ENCODE results near the gene CCDC92. TPM values are rescaled to one million over a fixed set of nuclear protein-coding genes. Genes with fewer than 3 reads are reported as not detected.

The CCDC92 gene
- total RNA-seq, 1 donor from 2014 or later: 38.9 TPM

DNA sequence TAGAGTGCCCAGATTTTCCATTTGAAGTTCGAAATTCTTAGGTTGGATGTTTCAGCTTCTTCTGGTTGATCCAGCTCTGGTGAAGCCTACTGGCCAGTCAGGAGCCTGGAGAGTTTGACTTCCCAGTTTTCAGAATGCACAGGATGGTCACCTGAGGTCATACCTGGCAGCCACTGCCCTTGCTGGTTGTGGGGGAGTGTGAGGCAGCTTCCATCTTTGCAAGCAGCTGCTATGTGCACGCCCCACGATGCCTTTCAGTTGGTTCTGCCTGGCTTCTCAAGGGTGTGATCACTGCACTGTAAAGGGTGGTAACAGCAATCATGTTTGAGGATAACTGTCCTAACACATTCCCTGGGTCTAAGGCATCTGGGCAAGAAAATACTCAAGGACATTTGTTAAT is 15.4 kb downstream of the CCDC92 start:
- H3K79me2 ChIP-seq (ENCODE audit: insufficient read depth, low read length): peaks cover 6% of the 10 kb centered on the region
- no peaks in the 10 kb centered on the region for H3K36me3 ChIP-seq (ENCODE audit: insufficient read depth, low read length)
- no peaks in the 10 kb centered on the region for H3K9me3 ChIP-seq (ENCODE audit: insufficient read depth, low read depth, low read length)
- H3K27ac Mint-ChIP-seq (ENCODE audit: unreplicated experiment): no peak overlapping the region
- peaks cover 7% of the 10 kb centered on the region for H3K4me1 ChIP-seq (ENCODE audit: insufficient read depth, low read length)
- H3K4me2 ChIP-seq (ENCODE audit: low read length): no peak overlapping the region
- no peak overlapping the region for H3K4me3 ChIP-seq (ENCODE audit: insufficient read depth, low read depth, low read length)
- no peak overlapping the region for H3K27ac ChIP-seq (ENCODE audit: low read depth, low read length)
- no peak for TF ChIP-seq EZH2 (IDR thresholded peaks at IDR 0.05; ENCODE audit: insufficient read depth, low read length)
- TF ChIP-seq, protein P1, sequence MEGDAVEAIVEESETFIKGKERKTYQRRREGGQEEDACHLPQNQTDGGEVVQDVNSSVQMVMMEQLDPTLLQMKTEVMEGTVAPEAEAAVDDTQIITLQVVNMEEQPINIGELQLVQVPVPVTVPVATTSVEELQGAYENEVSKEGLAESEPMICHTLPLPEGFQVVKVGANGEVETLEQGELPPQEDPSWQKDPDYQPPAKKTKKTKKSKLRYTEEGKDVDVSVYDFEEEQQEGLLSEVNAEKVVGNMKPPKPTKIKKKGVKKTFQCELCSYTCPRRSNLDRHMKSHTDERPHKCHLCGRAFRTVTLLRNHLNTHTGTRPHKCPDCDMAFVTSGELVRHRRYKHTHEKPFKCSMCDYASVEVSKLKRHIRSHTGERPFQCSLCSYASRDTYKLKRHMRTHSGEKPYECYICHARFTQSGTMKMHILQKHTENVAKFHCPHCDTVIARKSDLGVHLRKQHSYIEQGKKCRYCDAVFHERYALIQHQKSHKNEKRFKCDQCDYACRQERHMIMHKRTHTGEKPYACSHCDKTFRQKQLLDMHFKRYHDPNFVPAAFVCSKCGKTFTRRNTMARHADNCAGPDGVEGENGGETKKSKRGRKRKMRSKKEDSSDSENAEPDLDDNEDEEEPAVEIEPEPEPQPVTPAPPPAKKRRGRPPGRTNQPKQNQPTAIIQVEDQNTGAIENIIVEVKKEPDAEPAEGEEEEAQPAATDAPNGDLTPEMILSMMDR (IDR thresholded peaks at IDR 0.05; ENCODE audit: insufficient read depth, low read depth, low read length): no peak
- peaks cover 7% of the 10 kb centered on the region for H3K36me3 Mint-ChIP-seq (ENCODE audit: low read depth, unreplicated experiment)
- no peaks in the 10 kb centered on the region for H3K27me3 Mint-ChIP-seq (ENCODE audit: low read depth, unreplicated experiment)
- no peak overlapping the region for H2AFZ ChIP-seq (ENCODE audit: low read depth, low read length)
- no peaks in the 10 kb centered on the region for H3K4me1 Mint-ChIP-seq (ENCODE audit: low read depth, unreplicated experiment)
- DNase-seq (ENCODE audit: low read depth) (no peak), FAIRE-seq (no peak)
- H4K20me1 ChIP-seq (ENCODE audit: insufficient read depth, low read length): peaks cover 41% of the 10 kb centered on the region
- no peak overlapping the region for H3K9ac ChIP-seq (ENCODE audit: low read length)
- no peaks in the 10 kb centered on the region for H3K9me3 Mint-ChIP-seq (ENCODE audit: unreplicated experiment)
- no peaks in the 10 kb centered on the region for H3K27me3 ChIP-seq (ENCODE audit: insufficient read depth, low read length)
- H3K4me3 Mint-ChIP-seq (ENCODE audit: unreplicated experiment): no peak overlapping the region

DNA sequence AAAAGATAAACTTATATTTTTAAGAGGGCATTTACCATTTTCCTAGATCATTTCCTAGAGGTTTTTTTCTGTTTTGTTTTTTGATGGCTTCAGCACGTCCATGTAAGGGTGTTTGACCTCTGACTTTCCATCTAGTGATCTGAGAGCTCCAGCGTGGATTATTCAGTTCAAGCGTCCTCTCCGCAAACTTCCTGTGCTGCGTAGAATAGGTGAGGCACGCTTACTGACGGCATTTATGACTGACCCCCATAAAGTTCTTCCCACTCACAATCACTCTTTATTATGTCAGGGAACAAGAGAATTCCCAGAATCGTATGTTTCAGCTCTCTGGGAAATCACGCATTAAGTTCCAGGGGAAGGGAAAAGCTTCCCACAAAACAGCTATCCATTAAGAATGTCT is 16.4 kb downstream of the CCDC92 start:
- DNase-seq (ENCODE audit: low read depth) (no peak), FAIRE-seq (no peak)
- Mint-ChIP-seq H3K27me3 (ENCODE audit: low read depth, unreplicated experiment) (no peaks in the 10 kb centered on the region), H3K9me3 (ENCODE audit: unreplicated experiment) (no peaks in the 10 kb centered on the region), H3K4me3 (ENCODE audit: unreplicated experiment) (no peak overlapping the region), H3K36me3 (ENCODE audit: low read depth, unreplicated experiment) (peaks cover 11% of the 10 kb centered on the region), H3K4me1 (ENCODE audit: low read depth, unreplicated experiment) (no peaks in the 10 kb centered on the region), H3K27ac (ENCODE audit: unreplicated experiment) (no peak overlapping the region)
- Histone ChIP-seq H3K4me3 (ENCODE audit: insufficient read depth, low read depth, low read length) (no peak overlapping the region), H4K20me1 (ENCODE audit: insufficient read depth, low read length) (peaks cover 40% of the 10 kb centered on the region), H3K9me3 (ENCODE audit: insufficient read depth, low read depth, low read length) (no peaks in the 10 kb centered on the region), H2AFZ (ENCODE audit: low read depth, low read length) (no peak overlapping the region), H3K27me3 (ENCODE audit: insufficient read depth, low read length) (no peaks in the 10 kb centered on the region), H3K27ac (ENCODE audit: low read depth, low read length) (no peak overlapping the region), H3K4me2 (ENCODE audit: low read length) (no peak overlapping the region), H3K79me2 (ENCODE audit: insufficient read depth, low read length) (peaks cover 6% of the 10 kb centered on the region), H3K9ac (ENCODE audit: low read length) (no peak overlapping the region), H3K36me3 (ENCODE audit: insufficient read depth, low read length) (no peaks in the 10 kb centered on the region), H3K4me1 (ENCODE audit: insufficient read depth, low read length) (peaks cover 13% of the 10 kb centered on the region)
- TF ChIP-seq, protein P1 (IDR thresholded peaks at IDR 0.05; ENCODE audit: insufficient read depth, low read depth, low read length): no peak
- no peak for TF ChIP-seq EZH2 (IDR thresholded peaks at IDR 0.05; ENCODE audit: insufficient read depth, low read length)

DNA sequence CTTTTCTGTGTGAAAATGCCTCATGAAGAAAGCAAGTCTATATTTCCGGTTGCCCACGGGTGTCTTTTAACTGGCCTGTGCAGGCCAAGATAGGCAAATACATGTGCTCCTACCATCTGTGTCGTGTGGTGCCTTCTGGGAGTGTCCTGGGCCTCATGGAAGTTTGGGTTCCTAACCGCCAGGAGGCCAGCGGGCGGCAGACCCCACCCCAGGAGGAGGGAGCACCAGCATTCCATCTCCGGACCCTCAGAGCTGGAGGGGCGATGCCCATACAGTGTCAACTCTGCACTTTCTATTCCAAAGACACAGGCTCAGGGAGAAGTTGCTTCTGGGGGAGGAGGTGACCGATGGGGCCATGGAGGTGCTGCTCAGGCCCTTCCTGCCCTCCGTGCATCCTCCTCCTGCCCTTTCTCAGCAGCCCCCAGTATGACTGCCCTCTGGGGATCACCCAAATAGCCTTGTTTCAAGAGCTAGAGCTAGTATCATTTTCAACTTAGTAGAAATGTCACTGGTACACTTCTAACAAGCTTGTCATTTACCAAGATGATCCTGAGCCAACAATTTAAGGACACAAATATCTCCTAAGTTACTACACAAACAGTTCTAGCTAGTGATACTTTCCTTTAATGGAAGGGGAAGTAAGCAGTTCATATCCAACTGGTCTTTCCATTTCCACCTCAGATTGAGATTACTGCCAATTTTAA is 17.8 kb downstream of the CCDC92 start:
- H3K36me3 ChIP-seq (ENCODE audit: insufficient read depth, low read length): no peaks in the 10 kb centered on the region
- H3K79me2 ChIP-seq (ENCODE audit: insufficient read depth, low read length): peaks cover 3% of the 10 kb centered on the region
- H3K4me3 ChIP-seq (ENCODE audit: insufficient read depth, low read depth, low read length): no peak overlapping the region
- H2AFZ ChIP-seq (ENCODE audit: low read depth, low read length): no peak overlapping the region
- no peak overlapping the region for H3K9ac ChIP-seq (ENCODE audit: low read length)
- no peaks in the 10 kb centered on the region for H3K27me3 Mint-ChIP-seq (ENCODE audit: low read depth, unreplicated experiment)
- H3K4me2 ChIP-seq (ENCODE audit: low read length): no peak overlapping the region
- FAIRE-seq (no peak), DNase-seq (ENCODE audit: low read depth) (no peak)
- TF ChIP-seq, protein P1 (IDR thresholded peaks at IDR 0.05; ENCODE audit: insufficient read depth, low read depth, low read length): no peak
- TF ChIP-seq EZH2 (IDR thresholded peaks at IDR 0.05; ENCODE audit: insufficient read depth, low read length): no peak
- H3K27me3 ChIP-seq (ENCODE audit: insufficient read depth, low read length): no peaks in the 10 kb centered on the region
- peaks cover 12% of the 10 kb centered on the region for H3K36me3 Mint-ChIP-seq (ENCODE audit: low read depth, unreplicated experiment)
- no peaks in the 10 kb centered on the region for H3K9me3 Mint-ChIP-seq (ENCODE audit: unreplicated experiment)
- no peak overlapping the region for H3K27ac Mint-ChIP-seq (ENCODE audit: unreplicated experiment)
- no peak overlapping the region for H3K4me3 Mint-ChIP-seq (ENCODE audit: unreplicated experiment)
- no peaks in the 10 kb centered on the region for H3K9me3 ChIP-seq (ENCODE audit: insufficient read depth, low read depth, low read length)
- H3K27ac ChIP-seq (ENCODE audit: low read depth, low read length): no peak overlapping the region
- H3K4me1 Mint-ChIP-seq (ENCODE audit: low read depth, unreplicated experiment): no peaks in the 10 kb centered on the region
- H3K4me1 ChIP-seq (ENCODE audit: insufficient read depth, low read length): peaks cover 13% of the 10 kb centered on the region
- H4K20me1 ChIP-seq (ENCODE audit: insufficient read depth, low read length): peaks cover 38% of the 10 kb centered on the region

Data from astrocyte (in vitro differentiated cells and primary cell).